LNCAP (cell line): ENCODE data around the gene TMED4.

Experiments used
- TF ChIP-seq, protein P1 (sequence below): fragments of 450-650 bp; IDR thresholded peaks from 2 replicates; pipeline ENCODE4 v1.5.1; 2017; ENCODE audit warnings: mild to moderate bottlenecking

TMED4 gene

DNA sequence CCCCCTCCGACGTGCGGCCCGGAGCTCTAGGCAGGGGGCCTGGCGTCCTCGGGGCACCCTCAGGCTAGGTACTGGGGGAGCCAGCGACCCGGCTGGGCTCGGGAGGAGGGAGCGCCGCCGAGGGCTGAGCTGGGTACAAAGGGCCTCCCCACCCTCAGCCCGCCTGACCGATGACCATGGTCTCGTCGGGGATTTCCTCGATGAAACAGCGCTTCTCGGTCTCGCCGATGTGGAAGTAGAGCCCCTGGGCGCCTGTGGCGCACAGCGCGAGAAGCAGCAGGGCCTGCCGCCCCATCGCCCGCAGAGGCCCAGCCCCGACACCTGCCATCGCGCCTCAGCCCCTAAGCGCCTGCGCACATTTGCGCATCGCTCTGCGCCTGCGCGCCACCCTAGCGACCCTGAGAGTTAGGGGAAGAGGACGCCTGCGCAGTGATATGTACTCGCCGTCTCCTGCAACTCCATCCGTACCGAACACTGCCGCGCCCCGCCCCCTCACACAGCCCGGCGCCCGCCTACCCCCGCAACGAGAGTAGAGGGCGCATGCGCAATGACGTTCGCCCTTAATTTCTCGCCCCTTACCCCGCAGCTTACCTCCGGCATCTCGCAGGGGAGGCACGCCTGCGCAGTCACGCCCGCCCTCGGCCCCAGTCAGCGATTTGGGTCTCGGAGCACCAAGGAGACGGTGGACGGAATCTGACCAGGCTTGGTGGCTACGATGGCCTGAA lies at the start of gene TMED4:
TMED4 (minus strand) TSS at position 353 of the 725 bp plus-strand sequence; CDS start at position 328, 25 bp downstream.
- TF ChIP-seq, protein P1, sequence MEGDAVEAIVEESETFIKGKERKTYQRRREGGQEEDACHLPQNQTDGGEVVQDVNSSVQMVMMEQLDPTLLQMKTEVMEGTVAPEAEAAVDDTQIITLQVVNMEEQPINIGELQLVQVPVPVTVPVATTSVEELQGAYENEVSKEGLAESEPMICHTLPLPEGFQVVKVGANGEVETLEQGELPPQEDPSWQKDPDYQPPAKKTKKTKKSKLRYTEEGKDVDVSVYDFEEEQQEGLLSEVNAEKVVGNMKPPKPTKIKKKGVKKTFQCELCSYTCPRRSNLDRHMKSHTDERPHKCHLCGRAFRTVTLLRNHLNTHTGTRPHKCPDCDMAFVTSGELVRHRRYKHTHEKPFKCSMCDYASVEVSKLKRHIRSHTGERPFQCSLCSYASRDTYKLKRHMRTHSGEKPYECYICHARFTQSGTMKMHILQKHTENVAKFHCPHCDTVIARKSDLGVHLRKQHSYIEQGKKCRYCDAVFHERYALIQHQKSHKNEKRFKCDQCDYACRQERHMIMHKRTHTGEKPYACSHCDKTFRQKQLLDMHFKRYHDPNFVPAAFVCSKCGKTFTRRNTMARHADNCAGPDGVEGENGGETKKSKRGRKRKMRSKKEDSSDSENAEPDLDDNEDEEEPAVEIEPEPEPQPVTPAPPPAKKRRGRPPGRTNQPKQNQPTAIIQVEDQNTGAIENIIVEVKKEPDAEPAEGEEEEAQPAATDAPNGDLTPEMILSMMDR: no peak

DNA sequence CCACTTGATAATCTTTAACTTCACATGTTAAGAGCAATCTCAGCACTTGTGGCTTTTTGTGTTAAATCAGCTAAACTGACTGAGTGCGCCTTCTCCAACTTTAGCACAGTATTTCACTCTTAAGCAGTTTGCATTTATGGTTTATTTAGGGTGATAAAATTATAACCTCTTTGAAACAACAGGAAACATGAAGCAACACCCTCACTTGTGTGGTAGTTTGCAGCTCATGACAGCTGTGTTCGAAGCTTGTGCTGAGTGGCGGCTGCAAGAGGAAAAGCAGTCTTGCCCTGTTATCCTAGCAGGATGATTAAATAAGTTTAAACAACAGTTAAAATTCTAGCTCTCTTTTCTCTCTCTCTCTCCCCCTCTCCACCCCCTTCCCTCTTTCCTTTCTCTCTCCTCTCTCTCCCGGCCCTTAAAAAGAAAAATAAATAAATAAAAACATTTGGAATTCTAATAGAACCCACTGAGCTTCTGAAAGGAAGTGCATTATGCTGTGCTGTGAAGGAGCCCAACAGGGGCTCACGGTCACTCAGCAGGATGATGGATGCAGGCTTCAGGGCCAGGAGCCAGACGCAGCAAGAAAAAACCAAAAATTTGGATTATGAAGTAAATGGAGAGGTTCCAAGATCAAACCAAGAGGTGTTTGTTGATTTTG lies 49.6 kb upstream of the TMED4 start:
- TF ChIP-seq, protein P1: no peak

DNA sequence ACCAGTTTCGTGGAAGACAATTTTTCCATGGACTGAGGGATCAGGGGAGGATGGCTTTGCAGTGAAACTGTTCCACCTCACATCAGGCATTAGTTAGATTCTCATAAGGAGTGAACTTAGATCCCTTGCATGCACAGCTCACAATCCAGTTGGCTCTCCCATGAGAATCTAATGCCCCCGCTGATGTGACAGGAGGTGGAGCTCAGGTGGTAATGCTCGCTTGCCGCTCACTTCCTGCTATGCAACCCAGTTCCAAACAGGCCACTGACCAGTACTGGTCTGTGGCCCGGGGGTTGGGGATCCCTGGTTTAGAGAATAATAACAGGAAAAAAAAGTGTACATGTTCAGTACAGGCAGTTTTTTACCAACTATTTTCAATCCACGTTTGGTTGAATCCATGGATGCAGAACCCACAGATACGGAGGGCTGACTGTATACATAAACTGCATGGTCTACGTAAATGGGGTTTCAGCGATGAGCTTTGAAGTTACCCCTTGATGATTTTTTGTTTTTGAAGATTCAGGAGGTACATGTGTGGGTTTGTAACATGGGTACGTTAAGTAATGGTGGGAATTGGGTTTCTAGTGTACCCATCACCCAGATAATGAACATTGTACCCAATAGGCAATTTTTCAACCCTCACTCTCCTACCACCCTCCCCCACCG lies 48.9 kb upstream of the TMED4 start:
- TF ChIP-seq, protein P1: no peak

DNA sequence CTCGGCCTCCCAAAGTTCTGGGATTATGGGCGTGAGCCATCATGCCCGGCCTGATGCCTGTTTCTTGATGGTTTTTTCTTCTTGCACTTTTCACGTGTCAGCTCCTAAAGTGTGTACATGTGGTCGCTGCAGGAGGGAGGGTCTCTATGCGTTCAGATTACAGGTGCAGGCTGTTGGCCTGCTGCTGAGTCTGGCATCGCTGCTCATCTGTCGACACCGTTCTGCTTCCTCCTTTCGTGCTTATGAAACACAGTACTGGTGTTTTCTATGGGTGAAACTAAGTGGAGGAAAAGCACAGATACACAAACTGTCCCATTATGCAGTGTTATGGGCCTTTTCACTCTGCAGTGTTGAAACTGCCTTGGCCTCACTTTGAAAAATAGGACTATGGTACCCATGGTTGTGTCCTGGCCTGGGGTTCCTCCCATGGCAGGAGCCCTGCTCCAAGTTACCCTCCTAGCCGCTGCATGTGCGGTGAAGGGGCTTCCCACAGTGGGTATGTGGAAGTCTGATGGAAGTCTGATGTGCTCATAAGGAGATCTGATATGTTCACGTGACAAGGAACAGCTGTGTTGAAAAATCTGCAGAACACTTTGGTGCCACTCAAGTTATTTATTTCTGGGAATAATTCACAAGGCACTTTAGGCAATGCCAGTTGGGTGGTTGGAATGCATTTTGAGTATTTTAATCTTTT lies 47.9 kb upstream of the TMED4 start:
- TF ChIP-seq, protein P1: no peak

DNA sequence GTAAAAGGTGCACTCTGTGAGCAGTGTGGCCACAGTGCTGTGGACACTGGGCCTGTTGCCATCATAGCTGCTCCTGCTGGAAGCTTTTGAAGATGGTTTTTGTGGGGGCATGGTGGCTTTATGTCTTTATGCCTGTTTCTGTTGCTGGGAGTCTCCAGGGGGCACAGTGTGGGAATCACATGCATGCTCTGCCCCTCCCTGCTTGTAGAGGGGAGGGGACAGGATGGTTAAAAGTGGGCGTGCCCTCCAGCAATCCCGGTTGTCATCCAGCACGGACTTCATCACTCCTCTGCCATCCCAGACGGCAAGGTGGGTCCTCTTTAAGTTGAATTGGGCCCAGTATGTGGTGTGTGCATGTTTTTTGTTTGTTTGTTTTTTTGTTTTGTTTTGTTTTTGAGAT lies 44.6 kb upstream of the TMED4 start:
- TF ChIP-seq, protein P1: no peak

DNA sequence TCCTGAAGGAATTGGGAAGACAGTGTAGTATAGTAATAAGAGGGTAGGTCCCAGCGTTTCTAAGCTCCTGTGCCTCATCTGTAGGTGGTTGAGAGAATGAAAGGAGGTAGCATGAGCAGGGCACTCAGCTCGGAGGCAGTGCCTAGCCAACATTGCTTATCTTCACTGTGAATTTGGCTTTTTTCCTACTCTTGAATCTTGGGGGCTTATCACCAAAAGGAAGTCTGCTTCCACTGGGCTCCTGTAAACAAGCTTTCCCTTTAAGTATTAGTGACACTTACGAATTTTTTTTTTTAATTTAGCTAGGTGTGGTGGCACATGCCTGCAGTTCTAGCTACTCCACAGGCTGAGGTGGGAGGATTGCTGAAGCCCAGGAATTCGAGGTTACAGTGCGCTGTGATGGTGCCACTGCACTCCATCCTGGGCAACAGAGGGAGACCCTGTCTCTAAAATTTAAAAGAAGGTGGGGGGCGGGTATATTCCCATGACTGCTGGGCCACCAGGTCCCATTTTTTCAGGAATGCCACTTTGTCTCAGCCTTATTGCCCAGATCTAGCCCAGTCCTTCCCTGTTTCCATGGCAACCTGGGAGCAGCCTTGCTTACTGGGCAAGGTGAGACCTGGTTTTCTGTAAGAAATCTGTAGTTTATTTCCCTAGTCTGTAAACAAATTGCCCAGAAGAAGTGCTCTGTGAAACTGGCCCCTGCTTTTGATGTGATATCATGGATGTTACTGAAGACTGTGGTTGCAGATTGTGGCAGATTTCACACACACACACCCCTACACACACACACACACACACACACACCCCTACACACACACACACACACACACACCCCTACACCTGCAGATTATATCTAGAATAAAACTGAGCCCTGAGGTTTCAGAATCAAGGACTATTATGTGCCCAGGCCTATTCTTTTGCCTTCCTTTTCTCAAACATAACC lies 43.8 kb upstream of the TMED4 start:
- TF ChIP-seq, protein P1: no peak
